ENCODE results near the gene ARL5A. TPM values are rescaled to one million over a fixed set of nuclear protein-coding genes. Genes with fewer than 3 reads are reported as not detected.

Gene ARL5A
- total RNA-seq, 2 donors from 2014 or later: 44.1 to 133 TPM

DNA sequence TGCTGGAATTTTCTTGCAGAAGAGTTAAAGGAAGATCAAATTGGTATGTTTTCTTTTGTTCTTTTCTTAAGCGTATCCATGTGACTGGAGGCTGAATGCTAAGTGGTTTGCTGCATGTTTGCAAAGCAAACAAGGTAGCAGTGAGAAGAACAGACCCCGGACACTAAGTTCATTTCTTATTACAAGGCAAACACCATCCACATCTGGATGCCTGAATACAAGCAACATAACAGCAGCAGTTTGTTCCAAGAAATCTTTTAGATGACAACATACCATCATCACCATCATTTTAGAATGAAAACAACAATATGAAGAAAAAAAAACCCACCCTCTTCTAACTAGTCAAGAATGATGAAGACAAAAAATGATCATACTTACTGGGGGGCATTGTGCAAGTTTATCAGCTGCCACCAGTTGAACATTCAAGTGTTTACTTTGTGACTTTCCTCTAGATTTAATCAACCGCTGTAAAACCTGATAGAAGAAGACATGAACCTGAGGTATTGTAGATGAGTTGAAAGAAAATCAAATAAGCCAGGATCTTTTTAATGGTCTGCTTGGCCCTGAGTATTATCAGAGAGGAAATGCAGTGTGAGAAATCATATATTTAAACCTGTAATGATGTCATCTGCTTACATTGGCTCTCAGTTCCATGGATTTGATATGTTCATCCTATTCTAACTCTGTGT, 25.0 kb upstream of the ARL5A start:
- ATAC-seq (ENCODE audit: insufficient number of reproducible peaks, low FRiP score, low read depth): no peak
- peaks cover 3 to 31% of the 10 kb centered on the region in 2 donors for H3K4me1 ChIP-seq (ENCODE audit: control insufficient read depth in 1 of 2, low read depth in 2 of 2)
- H3K36me3 ChIP-seq: no peaks in the 10 kb centered on the region
- no peak for DNase-seq (ENCODE audit: low spot score)
- TF ChIP-seq, protein P1, sequence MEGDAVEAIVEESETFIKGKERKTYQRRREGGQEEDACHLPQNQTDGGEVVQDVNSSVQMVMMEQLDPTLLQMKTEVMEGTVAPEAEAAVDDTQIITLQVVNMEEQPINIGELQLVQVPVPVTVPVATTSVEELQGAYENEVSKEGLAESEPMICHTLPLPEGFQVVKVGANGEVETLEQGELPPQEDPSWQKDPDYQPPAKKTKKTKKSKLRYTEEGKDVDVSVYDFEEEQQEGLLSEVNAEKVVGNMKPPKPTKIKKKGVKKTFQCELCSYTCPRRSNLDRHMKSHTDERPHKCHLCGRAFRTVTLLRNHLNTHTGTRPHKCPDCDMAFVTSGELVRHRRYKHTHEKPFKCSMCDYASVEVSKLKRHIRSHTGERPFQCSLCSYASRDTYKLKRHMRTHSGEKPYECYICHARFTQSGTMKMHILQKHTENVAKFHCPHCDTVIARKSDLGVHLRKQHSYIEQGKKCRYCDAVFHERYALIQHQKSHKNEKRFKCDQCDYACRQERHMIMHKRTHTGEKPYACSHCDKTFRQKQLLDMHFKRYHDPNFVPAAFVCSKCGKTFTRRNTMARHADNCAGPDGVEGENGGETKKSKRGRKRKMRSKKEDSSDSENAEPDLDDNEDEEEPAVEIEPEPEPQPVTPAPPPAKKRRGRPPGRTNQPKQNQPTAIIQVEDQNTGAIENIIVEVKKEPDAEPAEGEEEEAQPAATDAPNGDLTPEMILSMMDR (IDR thresholded peaks at IDR 0.05): no peak
- H3K9me3 ChIP-seq: no peaks in the 10 kb centered on the region
- no peak overlapping the region for H3K27ac ChIP-seq
- no peaks in the 10 kb centered on the region for H3K27me3 ChIP-seq (replicated peaks; ENCODE audit: insufficient read depth)
- no peak overlapping the region for H3K4me3 ChIP-seq

DNA sequence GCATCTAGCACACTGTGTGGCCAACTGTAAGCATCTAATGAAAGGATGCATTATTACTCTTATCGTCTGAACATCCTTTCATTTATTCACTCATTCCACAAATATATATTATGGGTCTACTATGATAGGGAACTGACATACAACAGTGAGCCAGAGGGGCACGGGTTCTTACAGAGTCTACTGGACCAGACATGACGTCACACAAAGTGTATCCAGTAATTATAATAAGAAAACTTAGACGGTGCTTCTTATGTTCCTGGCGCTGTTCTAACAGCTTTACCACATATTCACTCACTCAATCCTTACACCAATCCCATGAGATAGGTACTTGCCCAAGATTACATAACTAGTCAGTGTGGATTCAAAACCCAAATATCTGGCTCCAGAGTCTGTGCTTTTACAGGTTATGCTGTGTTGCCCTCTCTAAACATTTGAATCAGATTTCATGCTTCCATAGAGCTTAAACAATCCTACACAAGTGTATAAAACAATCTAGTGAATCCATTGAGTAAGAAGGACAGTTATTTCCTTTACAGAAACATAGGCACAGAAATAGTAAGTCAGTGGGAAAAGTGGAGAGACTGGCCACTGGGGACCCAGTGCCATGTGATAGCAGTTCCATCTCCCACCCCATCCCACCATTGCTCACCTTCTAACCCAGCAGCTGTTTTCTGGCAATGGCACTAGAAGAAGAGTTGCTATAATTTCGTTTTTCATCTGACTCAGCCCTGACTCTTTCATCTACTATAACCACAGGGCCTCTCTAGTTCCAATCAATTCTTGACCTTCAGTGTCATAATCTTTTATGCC, 24.2 kb upstream of the ARL5A start:
- Histone ChIP-seq H3K27ac (no peak overlapping the region), H3K4me3 (no peak overlapping the region), H3K4me1 (ENCODE audit: control insufficient read depth in 1 of 2, low read depth in 2 of 2) (peaks cover 3 to 25% of the 10 kb centered on the region in 2 donors), H3K9me3 (no peaks in the 10 kb centered on the region), H3K36me3 (no peaks in the 10 kb centered on the region), H3K27me3 (replicated peaks; ENCODE audit: insufficient read depth) (no peaks in the 10 kb centered on the region)
- ATAC-seq (ENCODE audit: insufficient number of reproducible peaks, low FRiP score, low read depth) (no peak), DNase-seq (ENCODE audit: low spot score) (no peak)
- TF ChIP-seq, protein P1 (IDR thresholded peaks at IDR 0.05): no peak

DNA sequence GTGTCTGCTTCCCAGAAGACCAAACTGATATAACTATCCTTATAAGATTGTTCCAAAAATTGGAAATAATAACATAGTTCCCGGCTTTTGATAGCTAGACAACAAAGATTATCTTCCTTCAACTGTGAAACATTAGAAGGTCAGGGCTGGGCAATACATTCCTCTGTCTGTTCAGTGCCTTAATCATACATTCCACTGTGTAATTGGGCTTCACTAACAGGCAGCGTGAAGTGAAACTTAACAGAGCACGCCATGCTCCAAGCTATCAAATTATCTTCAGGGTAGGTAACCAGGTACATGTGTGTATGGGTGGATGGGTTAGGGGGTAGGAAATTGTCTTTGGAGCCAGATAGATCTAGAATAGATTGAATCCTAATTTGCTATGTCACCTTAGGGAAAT, 23.5 kb upstream of the ARL5A start:
- Histone ChIP-seq H3K4me3 (no peak overlapping the region), H3K9me3 (no peaks in the 10 kb centered on the region), H3K27me3 (replicated peaks; ENCODE audit: insufficient read depth) (no peaks in the 10 kb centered on the region), H3K36me3 (no peaks in the 10 kb centered on the region), H3K4me1 (ENCODE audit: control insufficient read depth in 1 of 2, low read depth in 2 of 2) (peaks cover 0 to 18% of the 10 kb centered on the region in 2 donors), H3K27ac (no peak overlapping the region)
- TF ChIP-seq, protein P1 (IDR thresholded peaks at IDR 0.05): no peak
- DNase-seq (ENCODE audit: low spot score): no peak
- ATAC-seq (ENCODE audit: insufficient number of reproducible peaks, low FRiP score, low read depth): no peak

DNA sequence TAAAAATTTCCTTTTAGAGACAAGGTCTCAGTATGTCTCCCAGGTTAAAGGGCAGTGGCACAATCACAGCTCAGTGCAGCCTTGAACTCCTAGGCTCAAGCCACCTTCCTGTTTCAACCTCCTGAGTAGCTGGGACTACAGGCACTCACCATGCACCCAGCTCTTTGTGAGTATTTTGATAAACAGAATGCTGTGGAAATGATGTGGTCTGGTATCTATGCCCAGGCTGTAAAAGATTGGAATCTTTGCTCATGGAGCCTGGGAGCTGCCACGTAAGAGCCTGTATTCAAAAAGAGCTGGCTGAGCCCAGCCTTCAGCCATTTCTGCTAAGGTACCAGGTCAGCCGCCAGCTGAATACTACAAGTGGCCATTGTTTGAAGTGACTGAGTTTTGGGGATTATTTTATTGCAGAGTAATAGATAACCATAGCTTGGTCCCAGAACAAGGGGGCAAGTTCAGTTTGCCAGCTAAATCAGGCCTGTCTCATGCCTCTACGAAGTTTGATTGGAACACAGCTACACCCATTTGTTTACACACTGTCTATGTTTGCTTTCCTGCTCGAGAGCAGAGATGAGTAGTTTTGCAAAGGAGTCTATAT, 21.3 kb upstream of the ARL5A start:
- ATAC-seq (ENCODE audit: insufficient number of reproducible peaks, low FRiP score, low read depth): no peak
- no peaks in the 10 kb centered on the region for H3K36me3 ChIP-seq
- no peak overlapping the region for H3K27ac ChIP-seq
- H3K4me1 ChIP-seq (ENCODE audit: control insufficient read depth in 1 of 2, low read depth in 2 of 2): peaks cover 2 to 22% of the 10 kb centered on the region in 2 donors
- no peaks in the 10 kb centered on the region for H3K9me3 ChIP-seq
- H3K4me3 ChIP-seq: no peak overlapping the region
- no peak for DNase-seq (ENCODE audit: low spot score)
- no peaks in the 10 kb centered on the region for H3K27me3 ChIP-seq (replicated peaks; ENCODE audit: insufficient read depth)
- TF ChIP-seq, protein P1 (IDR thresholded peaks at IDR 0.05): no peak

DNA sequence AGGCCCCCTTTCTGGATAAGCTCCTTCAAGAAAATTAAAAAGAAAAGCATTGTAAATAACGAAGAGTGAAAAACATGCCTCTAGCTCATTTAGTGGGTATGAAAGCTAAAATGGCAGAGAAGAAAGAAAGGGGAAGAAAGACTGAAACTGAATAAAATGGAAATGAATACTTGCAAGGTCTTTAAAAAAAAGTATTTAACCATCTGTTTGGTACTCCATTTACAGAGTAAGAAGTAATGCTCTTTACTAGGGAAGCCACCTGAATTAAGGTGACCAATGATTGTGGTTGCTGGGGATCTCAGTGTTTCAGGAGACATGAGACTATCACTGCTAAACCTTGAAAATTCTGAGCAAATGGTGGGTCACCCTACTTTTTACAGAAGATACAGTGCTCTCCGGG, 17.7 kb upstream of the ARL5A start:
- H3K4me3 ChIP-seq: no peak overlapping the region
- no peak overlapping the region for H3K27ac ChIP-seq
- peaks cover 9 to 28% of the 10 kb centered on the region in 2 donors for H3K4me1 ChIP-seq (ENCODE audit: control insufficient read depth in 1 of 2, low read depth in 2 of 2)
- H3K27me3 ChIP-seq (replicated peaks; ENCODE audit: insufficient read depth): no peaks in the 10 kb centered on the region
- TF ChIP-seq, protein P1 (IDR thresholded peaks at IDR 0.05): no peak
- no peaks in the 10 kb centered on the region for H3K9me3 ChIP-seq
- DNase-seq (ENCODE audit: low spot score): no peak
- no peak for ATAC-seq (ENCODE audit: insufficient number of reproducible peaks, low FRiP score, low read depth)
- H3K36me3 ChIP-seq: no peaks in the 10 kb centered on the region
